Left lung (tissue), 10 donors: ENCODE measurements around the gene RPL31. TPM values are rescaled to one million over a fixed set of nuclear protein-coding genes. Genes with fewer than 3 reads are reported as not detected.

ENCODE experiments used
- ATAC-seq: fragments of 200-7000 bp; cut with Tn5 transposase; one replicate; pipeline ENCODE4 v1.9.1; 2020; ENCODE audit warnings: moderate library complexity
- DNase-seq, 4 donors: peaks; one replicate each; pipeline ENCODE4 v3.0.0-alpha.2; 2013 to 2020
- H3K27ac ChIP-seq, 2 donors: fragments of 200-600 bp; sonication (generic) in 1 of 2; one replicate each; pipeline versions ENCODE4 v1.5.0 to v1.8.0; 2020 to 2021
- H3K27me3 ChIP-seq, 2 donors: fragments of 200-600 bp; sonication (generic) in 1 of 2; one replicate each; pipeline versions ENCODE4 v1.5.0 to v1.8.0; 2020 to 2021
- H3K36me3 ChIP-seq, 2 donors: fragments of 200-600 bp; sonication (generic) in 1 of 2; one replicate each; pipeline versions ENCODE4 v1.5.0 to v1.8.0; 2020 to 2021
- H3K4me1 ChIP-seq, 2 donors: fragments of 200-600 bp; one replicate each; pipeline ENCODE4 v1.8.0; 2021
- H3K4me3 ChIP-seq, 2 donors: fragments of 200-600 bp; sonication (generic) in 1 of 2; one replicate each; pipeline versions ENCODE4 v1.5.0 to v1.8.0; 2020 to 2021; ENCODE audit warnings: mild to moderate bottlenecking in 1 of 2
- H3K9me3 ChIP-seq, 2 donors: fragments of 200-600 bp; sonication (generic) in 1 of 2; one replicate each; pipeline versions ENCODE4 v1.5.0 to v1.8.0; 2020 to 2021
- CTCF ChIP-seq, 2 donors: fragments of 200-600 bp; sonication (generic) in 1 of 2; IDR thresholded peaks; one replicate each; pipeline versions ENCODE4 v1.5.0 to v1.8.0; 2021; ENCODE audit warnings: antibody characterized with exemption in 2 of 2
- intact Hi-C, 2 donors: fragments of 100-400 bp; cut with DNase I; formaldehyde crosslinking; loops; one replicate each; pipeline versions ENCODE4 v1.11.2 to v1.14.2; 2022
- polyA plus RNA-seq, 6 donors: library from polyadenylated mRNA; unstranded; fragments of 120-200 nt; gene quantifications; one replicate each; pipeline ENCODE4 v1.2.1, GENCODE V29; 2013; ENCODE audit not compliant: insufficient read length in 6 of 6
- total RNA-seq, 2 donors: library from RNA; stranded (reverse); fragmentation: NEBNext Ultra II Directional; extraction: Animal tissue kit (Norgen Biotek cat#: 25700); gene quantifications; one replicate each; pipeline ENCODE4 v1.2.1, GENCODE V29; 2021
- donor health status: DM: no; HTN: yes; CAD: no.
- donor health status: DM: no; HTN: no; CAD: no.

The RPL31 gene
- total and polyA plus RNA-seq, 8 donors, result 865 to 3,696 (median 3,172) TPM

- Histone ChIP-seq H3K36me3 (peaks cover 0 to 93% of the 10 kb centered on the region in 2 donors), H3K27ac (no peak overlapping the region), H3K27me3 (no peaks in the 10 kb centered on the region), H3K4me3 (no peak overlapping the region), H3K9me3 (no peaks in the 10 kb centered on the region), H3K4me1 (no peaks in the 10 kb centered on the region)
- DNase-seq (no peak), ATAC-seq (no peak)
- no peak for TF ChIP-seq CTCF (IDR thresholded peaks at IDR 0.05)
- intact Hi-C loops, result no loop called here
Measured at GRCh38 chr2:101022221-101022620, 20.1 kb downstream of the RPL31 start.

- intact Hi-C loops, result no loop called here
- ATAC-seq (no peak), DNase-seq (no peak)
- H3K27me3 ChIP-seq, result no peaks in the 10 kb centered on the region
- peaks cover 0 to 95% of the 10 kb centered on the region in 2 donors for H3K36me3 ChIP-seq
- H3K4me1 ChIP-seq, result no peaks in the 10 kb centered on the region
- no peak overlapping the region for H3K4me3 ChIP-seq
- no peak overlapping the region for H3K27ac ChIP-seq
- H3K9me3 ChIP-seq, result no peaks in the 10 kb centered on the region
- TF ChIP-seq CTCF (IDR thresholded peaks at IDR 0.05), result no peak
Measured at GRCh38 chr2:101023327-101024107, 21.4 kb downstream of the RPL31 start.

- no peaks in the 10 kb centered on the region for H3K4me1 ChIP-seq
- intact Hi-C loops, result no loop called here
- no peak for TF ChIP-seq CTCF (IDR thresholded peaks at IDR 0.05)
- H3K36me3 ChIP-seq, result peaks cover 0 to 92% of the 10 kb centered on the region in 2 donors
- no peak overlapping the region for H3K27ac ChIP-seq
- no peak overlapping the region for H3K4me3 ChIP-seq
- H3K27me3 ChIP-seq, result no peaks in the 10 kb centered on the region
- no peak for DNase-seq
- no peak for ATAC-seq
- H3K9me3 ChIP-seq, result no peaks in the 10 kb centered on the region
Measured at GRCh38 chr2:101025561-101025960, 23.5 kb downstream of the RPL31 start.

GRCh38 chr2:101026253-101026701 is 24.2 kb downstream of the RPL31 start:
- no peak overlapping the region for H3K4me3 ChIP-seq
- DNase-seq, result no peak
- no peaks in the 10 kb centered on the region for H3K9me3 ChIP-seq
- peaks cover 0 to 92% of the 10 kb centered on the region in 2 donors for H3K36me3 ChIP-seq
- peaks cover 0 to 3% of the 10 kb centered on the region in 2 donors for H3K4me1 ChIP-seq
- intact Hi-C loops, result no loop called here
- TF ChIP-seq CTCF (IDR thresholded peaks at IDR 0.05), result no peak
- no peak for ATAC-seq
- H3K27me3 ChIP-seq, result no peaks in the 10 kb centered on the region
- no peak overlapping the region for H3K27ac ChIP-seq

- H3K36me3 ChIP-seq, result peaks cover 0 to 90% of the 10 kb centered on the region in 2 donors
- DNase-seq, result no peak
- H3K27me3 ChIP-seq, result no peaks in the 10 kb centered on the region
- H3K27ac ChIP-seq, result no peak overlapping the region
- ATAC-seq, result no peak
- no peak for TF ChIP-seq CTCF (IDR thresholded peaks at IDR 0.05)
- H3K4me1 ChIP-seq, result peaks cover 0 to 6% of the 10 kb centered on the region in 2 donors
- H3K9me3 ChIP-seq, result no peaks in the 10 kb centered on the region
- intact Hi-C loops, result no loop called here
- H3K4me3 ChIP-seq, result no peak overlapping the region
Measured at GRCh38 chr2:101026923-101027469, 24.9 kb downstream of the RPL31 start.
